Omental fat pad (tissue), 4 donors: ENCODE measurements around the gene SCGB3A1. TPM values are rescaled to one million over a fixed set of nuclear protein-coding genes. Genes with fewer than 3 reads are reported as not detected.

ENCODE experiments used
- ATAC-seq: fragments of 150-250 bp; one replicate; pipeline ENCODE4 v1.9.1; 2016; ENCODE audit warnings: mild to moderate bottlenecking, moderate library complexity; ENCODE audit not compliant: low FRiP score
- DNase-seq: peaks from one replicate; pipeline ENCODE4 v3.0.0-alpha.2; 2019; ENCODE audit warnings: low spot score
- total RNA-seq, 4 donors: library from RNA; depleted of rRNA; stranded (reverse); fragments of >200 nt; gene quantifications; one replicate each; pipeline ENCODE4 v1.1.0, GENCODE V29; 2016
- TF ChIP-seq, protein P1 (sequence below), 3 donors: fragments of 450-650 bp; IDR thresholded peaks; one replicate each; pipeline ENCODE4 v1.5.1; 2016 to 2017; ENCODE audit warnings: antibody characterized with exemption in 3 of 3, mild to moderate bottlenecking in 3 of 3, moderate library complexity in 2 of 3

SCGB3A1 gene
- total RNA-seq, 4 donors from 2014 or later, result not detected

DNA sequence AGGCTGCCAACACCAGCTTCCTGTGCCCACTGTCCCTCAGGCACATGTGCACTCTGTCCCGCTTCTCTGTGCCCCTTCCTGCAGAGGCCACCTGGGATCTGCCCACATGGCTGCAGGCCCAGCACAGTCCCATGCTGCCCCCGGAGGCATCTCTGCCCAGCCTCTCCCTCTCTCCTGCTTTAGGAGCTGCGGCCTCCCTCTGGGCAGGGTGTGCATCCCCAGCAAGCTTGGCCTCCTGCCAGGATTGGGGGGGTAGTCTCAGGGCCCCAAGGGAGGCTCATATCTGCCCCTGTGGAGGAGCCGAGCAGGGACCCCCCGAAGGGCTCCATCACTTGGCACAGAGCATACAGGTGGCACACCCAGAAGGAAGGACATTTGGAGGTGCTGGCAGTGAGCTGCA lies 33.3 kb upstream of the SCGB3A1 start:
- TF ChIP-seq, protein P1, sequence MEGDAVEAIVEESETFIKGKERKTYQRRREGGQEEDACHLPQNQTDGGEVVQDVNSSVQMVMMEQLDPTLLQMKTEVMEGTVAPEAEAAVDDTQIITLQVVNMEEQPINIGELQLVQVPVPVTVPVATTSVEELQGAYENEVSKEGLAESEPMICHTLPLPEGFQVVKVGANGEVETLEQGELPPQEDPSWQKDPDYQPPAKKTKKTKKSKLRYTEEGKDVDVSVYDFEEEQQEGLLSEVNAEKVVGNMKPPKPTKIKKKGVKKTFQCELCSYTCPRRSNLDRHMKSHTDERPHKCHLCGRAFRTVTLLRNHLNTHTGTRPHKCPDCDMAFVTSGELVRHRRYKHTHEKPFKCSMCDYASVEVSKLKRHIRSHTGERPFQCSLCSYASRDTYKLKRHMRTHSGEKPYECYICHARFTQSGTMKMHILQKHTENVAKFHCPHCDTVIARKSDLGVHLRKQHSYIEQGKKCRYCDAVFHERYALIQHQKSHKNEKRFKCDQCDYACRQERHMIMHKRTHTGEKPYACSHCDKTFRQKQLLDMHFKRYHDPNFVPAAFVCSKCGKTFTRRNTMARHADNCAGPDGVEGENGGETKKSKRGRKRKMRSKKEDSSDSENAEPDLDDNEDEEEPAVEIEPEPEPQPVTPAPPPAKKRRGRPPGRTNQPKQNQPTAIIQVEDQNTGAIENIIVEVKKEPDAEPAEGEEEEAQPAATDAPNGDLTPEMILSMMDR (IDR thresholded peaks at IDR 0.05), result no peak
- DNase-seq (no peak), ATAC-seq (no peak)

DNA sequence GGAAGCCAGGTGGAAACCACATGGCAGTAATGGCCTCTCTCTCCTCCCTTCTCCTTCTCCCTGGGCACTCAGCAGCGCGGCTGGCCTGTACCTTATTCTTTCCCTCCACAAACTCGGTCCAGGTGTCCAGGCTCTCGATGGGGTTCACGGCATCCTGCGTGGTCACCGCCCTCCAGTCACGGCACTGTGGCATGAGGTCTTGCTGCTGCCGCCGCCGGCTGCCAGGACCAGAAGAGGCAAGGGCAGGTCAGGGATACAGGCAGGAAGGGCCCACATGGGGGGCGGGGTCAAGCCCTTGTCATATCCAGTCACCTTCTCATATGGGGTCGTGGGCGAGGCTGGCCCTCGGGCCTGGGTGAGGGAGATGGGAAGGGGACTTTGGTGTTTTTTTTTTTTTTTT lies 32.5 kb upstream of the SCGB3A1 start:
- DNase-seq (no peak), ATAC-seq (no peak)
- TF ChIP-seq, protein P1 (IDR thresholded peaks at IDR 0.05), result no peak

DNA sequence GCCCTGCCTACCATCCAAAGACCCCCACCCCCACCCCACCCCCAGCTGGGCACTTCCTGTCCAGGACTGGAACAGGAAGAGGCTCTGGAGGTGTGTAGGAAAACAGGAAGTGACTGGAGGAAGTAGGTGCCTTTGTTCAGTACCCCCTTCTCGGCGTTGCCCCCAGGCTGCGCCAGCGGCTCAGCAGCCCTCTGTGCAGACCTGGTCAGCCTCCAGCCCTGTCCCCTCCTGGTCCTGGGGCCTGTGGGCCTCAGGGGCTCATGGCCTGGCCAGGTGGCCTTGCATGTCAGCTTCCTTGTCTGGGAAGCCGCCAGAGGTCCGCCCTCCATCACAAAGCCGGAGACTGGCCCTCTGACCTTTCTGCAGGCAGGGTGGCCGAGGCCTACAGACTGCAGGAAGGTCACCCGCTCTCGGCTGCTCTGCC lies 32.1 kb upstream of the SCGB3A1 start:
- TF ChIP-seq, protein P1 (IDR thresholded peaks at IDR 0.05), result no peak
- DNase-seq (no peak), ATAC-seq (no peak)

DNA sequence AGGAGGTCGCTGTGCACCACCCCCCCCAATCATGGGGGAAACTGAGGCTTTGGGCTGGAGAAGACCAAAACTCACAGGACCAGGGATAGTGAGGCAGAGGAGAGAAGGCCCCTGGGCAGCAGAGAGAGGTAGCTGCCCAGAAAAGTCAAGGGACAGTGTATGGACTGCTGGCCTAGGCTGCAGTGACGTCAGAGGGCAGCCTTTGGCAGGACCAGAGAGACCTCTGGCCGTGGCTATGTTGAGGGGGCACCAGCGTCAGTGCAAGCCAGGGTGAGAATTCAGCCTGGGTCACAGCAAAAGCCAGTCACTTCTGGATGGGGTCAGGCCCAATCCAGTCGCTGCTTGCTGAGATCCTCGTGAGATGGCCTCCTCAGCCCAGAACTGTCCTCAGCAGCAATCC lies 31.6 kb upstream of the SCGB3A1 start:
- TF ChIP-seq, protein P1 (IDR thresholded peaks at IDR 0.05), result no peak
- ATAC-seq, result no peak
- no peak for DNase-seq

DNA sequence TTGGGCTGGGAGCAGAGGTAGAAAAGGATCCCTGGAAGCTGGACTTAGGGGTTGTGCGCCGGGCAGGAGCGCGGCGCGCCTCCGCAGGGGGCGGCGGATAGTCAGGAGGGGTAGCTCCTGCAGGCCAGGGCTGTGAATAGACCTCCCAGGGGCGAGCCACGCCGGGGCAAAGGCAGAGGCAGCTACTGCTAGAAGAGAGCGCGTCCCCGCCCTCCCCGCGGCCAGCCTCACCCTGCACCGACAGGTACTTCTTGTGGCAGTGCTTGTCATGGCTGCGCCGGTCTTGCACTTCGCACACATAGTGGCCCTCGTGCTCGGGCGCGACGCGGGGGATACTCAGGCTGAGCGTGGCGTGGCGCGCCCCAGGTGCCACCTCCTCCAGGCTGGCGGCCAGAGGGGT lies 30.0 kb upstream of the SCGB3A1 start:
- ATAC-seq (no peak), DNase-seq (no peak)
- TF ChIP-seq, protein P1 (IDR thresholded peaks at IDR 0.05), result no peak

DNA sequence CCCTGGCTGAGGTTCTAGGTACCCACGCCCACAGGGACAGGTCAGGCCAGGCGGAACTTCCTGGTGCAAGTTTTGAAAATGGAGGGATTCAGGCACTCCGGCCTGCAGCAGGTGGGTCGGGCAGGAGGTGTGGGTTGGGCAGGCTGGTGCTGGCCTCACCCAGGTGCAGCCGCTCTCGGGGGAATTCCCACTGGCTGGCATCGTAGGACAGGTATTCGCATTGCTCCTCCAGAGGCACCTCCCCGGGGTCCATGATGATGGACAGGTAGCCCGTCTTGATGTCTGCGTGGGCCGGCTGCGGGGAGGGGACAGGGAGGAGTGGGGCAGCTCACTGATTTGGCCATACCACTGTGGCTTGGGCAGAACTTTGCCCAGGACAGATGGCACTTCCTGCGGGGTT lies 28.7 kb upstream of the SCGB3A1 start:
- no peak for ATAC-seq
- DNase-seq, result no peak
- TF ChIP-seq, protein P1 (IDR thresholded peaks at IDR 0.05), result no peak

DNA sequence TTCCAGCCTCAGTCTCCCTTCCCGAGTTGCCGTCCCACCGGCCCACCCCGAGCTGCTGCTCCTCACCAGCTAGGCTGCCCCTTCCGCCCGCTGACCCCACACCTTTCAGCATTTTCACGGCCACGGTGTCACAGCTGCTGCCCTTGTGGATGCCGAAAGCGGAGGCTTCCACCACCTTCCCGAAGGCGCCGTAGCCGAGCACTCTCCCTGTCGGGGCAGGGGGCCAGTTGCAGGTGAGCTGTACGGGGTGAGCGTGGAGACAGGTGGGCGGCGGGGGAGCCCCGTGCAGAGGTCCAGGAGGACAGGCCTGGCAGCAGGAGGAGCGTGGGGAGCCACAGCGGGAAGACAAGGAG lies 28.2 kb upstream of the SCGB3A1 start:
- no peak for DNase-seq
- no peak for ATAC-seq
- TF ChIP-seq, protein P1 (IDR thresholded peaks at IDR 0.05), result no peak
